Gastrocnemius medialis (tissue), 4 donors: ENCODE results near the gene PRSS48. TPM values are rescaled to one million over a fixed set of nuclear protein-coding genes. Genes with fewer than 3 reads are reported as not detected.

ENCODE experiments used
- ATAC-seq, 2 donors: fragments of 150-250 bp; one replicate each; pipeline ENCODE4 v1.9.1; 2016
- DNase-seq, 2 donors: peaks; one replicate each; pipeline ENCODE4 v3.0.0-alpha.2; 2019
- H3K27ac ChIP-seq, 4 donors: fragments of 200-600 bp; sonication (generic); 1 replicate in 1 of 4; 2 replicates in 3 of 4; pipeline ENCODE4 v1.5.1; 2016 to 2018; ENCODE audit warnings: mild to moderate bottlenecking in 2 of 4, moderate library complexity in 1 of 4
- H3K27me3 ChIP-seq, 3 donors: fragments of 200-600 bp; sonication (generic) in 2 of 3; 1 replicate in 1 of 3; 2 replicates in 2 of 3; pipeline versions ENCODE4 v1.5.1 to v1.6.0; 2016 to 2019; ENCODE audit warnings: mild to moderate bottlenecking in 1 of 3, moderate library complexity in 1 of 3
- H3K36me3 ChIP-seq, 2 donors: fragments of 200-600 bp; sonication (generic) in 1 of 2; one replicate each; pipeline ENCODE4 v1.5.1; 2017 to 2018
- H3K4me1 ChIP-seq, 2 donors: fragments of 200-600 bp; sonication (generic) in 1 of 2; one replicate each; pipeline ENCODE4 v1.5.1; 2016 to 2017; ENCODE audit warnings: mild to moderate bottlenecking in 2 of 2
- H3K4me3 ChIP-seq, 4 donors: fragments of 200-600 bp; sonication (generic) in 3 of 4; 1 replicate in 1 of 4; 2 replicates in 3 of 4; pipeline ENCODE4 v1.5.1; 2016 to 2019; ENCODE audit warnings: mild to moderate bottlenecking in 2 of 4
- H3K9me3 ChIP-seq, 3 donors: fragments of 200-600 bp; sonication (generic) in 2 of 3; 1 replicate in 1 of 3; 2 replicates in 2 of 3; pipeline ENCODE4 v1.5.1; 2016 to 2019
- POLR2A ChIP-seq, 2 donors: fragments of 450-650 bp; IDR thresholded peaks; one replicate each; pipeline ENCODE4 v1.6.1; 2017; ENCODE audit warnings: antibody characterized with exemption in 2 of 2, mild to moderate bottlenecking in 2 of 2, moderate library complexity in 2 of 2
- in situ Hi-C, 4 donors: fragments of 200-750 bp; cut with MboI; loops; one replicate each; pipeline versions ENCODE4 v1.15.0 to v1.8.0; 2017; ENCODE audit warnings: low sequenced_read_pairs in 4 of 4
- intact Hi-C: fragments of 100-400 bp; cut with DNase I; formaldehyde crosslinking; loops from one replicate; pipeline ENCODE4 v1.15.1; 2023; ENCODE audit warnings: low total_unique reads
- total RNA-seq, 4 donors: library from RNA; depleted of rRNA; stranded (reverse); fragments of >200 nt; gene quantifications; one replicate each; pipeline versions ENCODE4 v1.1.0 to v1.2.3, GENCODE V29; 2016
- TF ChIP-seq, protein P1 (sequence below), 5 experiments: fragments of 450-650 bp in 3 of 5; fragments of 200-600 bp in 2 of 5; sonication (generic) in 2 of 5; IDR thresholded peaks in 4 of 5; conservative IDR thresholded peaks in 1 of 5; 1 replicate in 4 of 5; 2 replicates in 1 of 5; pipeline ENCODE4 v1.5.1; 2016 to 2019; ENCODE audit warnings: antibody characterized with exemption in 5 of 5, mild to moderate bottlenecking in 3 of 5, moderate library complexity in 3 of 5

Gene PRSS48
- total RNA-seq, 4 donors from 2014 or later = not detected

DNA sequence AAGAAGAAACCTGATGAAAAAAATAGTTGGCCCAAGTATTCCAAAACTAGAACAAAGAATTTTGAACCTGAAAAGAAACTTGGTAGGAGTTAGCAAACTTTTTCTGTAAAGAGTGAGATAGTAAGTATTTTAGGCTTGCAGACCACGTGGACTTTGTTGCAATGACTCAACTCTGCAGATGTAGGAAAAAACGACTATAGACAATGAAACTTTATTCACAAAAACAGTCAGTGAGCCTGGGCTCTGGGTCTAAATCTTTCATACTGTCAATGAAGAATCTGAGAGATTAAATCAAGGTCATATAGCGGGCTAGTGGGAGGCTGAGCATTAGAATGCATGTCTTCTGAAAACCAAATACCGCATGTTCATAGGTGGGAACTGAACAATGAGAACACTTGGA, 25.5 kb downstream of the PRSS48 start:
- in situ Hi-C loops (no loop called here), intact Hi-C loops (no loop called here)
- no peaks in the 10 kb centered on the region for H3K9me3 ChIP-seq
- H3K27ac ChIP-seq = no peak overlapping the region
- TF ChIP-seq, protein P1, sequence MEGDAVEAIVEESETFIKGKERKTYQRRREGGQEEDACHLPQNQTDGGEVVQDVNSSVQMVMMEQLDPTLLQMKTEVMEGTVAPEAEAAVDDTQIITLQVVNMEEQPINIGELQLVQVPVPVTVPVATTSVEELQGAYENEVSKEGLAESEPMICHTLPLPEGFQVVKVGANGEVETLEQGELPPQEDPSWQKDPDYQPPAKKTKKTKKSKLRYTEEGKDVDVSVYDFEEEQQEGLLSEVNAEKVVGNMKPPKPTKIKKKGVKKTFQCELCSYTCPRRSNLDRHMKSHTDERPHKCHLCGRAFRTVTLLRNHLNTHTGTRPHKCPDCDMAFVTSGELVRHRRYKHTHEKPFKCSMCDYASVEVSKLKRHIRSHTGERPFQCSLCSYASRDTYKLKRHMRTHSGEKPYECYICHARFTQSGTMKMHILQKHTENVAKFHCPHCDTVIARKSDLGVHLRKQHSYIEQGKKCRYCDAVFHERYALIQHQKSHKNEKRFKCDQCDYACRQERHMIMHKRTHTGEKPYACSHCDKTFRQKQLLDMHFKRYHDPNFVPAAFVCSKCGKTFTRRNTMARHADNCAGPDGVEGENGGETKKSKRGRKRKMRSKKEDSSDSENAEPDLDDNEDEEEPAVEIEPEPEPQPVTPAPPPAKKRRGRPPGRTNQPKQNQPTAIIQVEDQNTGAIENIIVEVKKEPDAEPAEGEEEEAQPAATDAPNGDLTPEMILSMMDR (IDR thresholded peaks at IDR 0.05 in 4 of 5, conservative IDR thresholded peaks at IDR 0.05 in 1 of 5) = no peak
- no peak for TF ChIP-seq POLR2A (IDR thresholded peaks at IDR 0.05)
- DNase-seq = no peak
- no peak for ATAC-seq
- no peaks in the 10 kb centered on the region for H3K27me3 ChIP-seq
- no peak overlapping the region for H3K4me3 ChIP-seq
- H3K4me1 ChIP-seq = peaks cover 19 to 20% of the 10 kb centered on the region in 2 donors
- H3K36me3 ChIP-seq = no peaks in the 10 kb centered on the region

DNA sequence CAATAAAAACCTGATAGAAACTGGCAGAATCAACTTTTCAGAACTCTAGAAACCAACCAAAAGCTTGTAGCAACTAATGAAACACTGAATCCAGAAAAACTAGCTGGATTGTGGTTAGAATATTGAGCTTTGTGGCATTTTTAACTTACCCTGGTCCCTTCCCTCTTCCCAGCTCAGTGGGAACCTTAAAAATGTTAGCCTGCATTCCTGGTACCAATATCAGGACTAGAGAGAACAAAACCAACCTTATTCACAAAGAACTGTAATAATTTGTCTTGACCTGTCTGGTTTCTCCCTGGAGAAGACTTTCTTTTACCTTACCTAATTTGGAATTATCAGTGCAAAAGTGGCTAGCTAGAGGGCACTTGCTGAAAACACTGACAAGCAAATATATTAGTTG, 27.3 kb downstream of the PRSS48 start:
- no peak for ATAC-seq
- H3K9me3 ChIP-seq = no peaks in the 10 kb centered on the region
- no peak for TF ChIP-seq POLR2A (IDR thresholded peaks at IDR 0.05)
- TF ChIP-seq, protein P1 (IDR thresholded peaks at IDR 0.05 in 4 of 5, conservative IDR thresholded peaks at IDR 0.05 in 1 of 5) = no peak
- no peaks in the 10 kb centered on the region for H3K36me3 ChIP-seq
- no peak for DNase-seq
- no peaks in the 10 kb centered on the region for H3K27me3 ChIP-seq
- in situ Hi-C loops (no loop called here), intact Hi-C loops (no loop called here)
- H3K4me1 ChIP-seq = peaks cover 14 to 15% of the 10 kb centered on the region in 2 donors
- peak overlapping the region in 1 of 4 donors; percentile 28 for H3K27ac ChIP-seq
- no peak overlapping the region for H3K4me3 ChIP-seq

DNA sequence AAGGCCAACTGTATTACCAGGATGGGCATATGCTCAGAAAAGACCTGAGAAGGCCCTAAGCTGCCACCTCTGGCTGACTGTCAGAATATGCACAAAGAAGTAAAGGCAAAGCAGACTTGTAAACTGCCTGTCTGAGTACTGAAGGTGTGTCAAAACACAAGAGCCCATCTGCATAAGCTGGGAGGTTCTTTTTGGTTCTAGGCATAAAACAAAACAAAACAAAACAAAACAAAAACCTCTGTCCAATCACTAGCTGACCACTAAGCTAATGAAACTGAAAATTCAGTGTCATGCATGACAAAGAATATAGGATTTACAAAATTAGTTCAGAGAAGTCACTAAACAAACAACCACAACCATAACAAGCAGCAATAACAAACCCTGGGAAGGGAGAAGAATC, 27.8 kb downstream of the PRSS48 start:
- H3K4me3 ChIP-seq = no peak overlapping the region
- peak overlapping the region in 1 of 4 donors; percentile 28 for H3K27ac ChIP-seq
- H3K27me3 ChIP-seq = no peaks in the 10 kb centered on the region
- no peaks in the 10 kb centered on the region for H3K9me3 ChIP-seq
- in situ Hi-C loops = no loop called here
- H3K36me3 ChIP-seq = no peaks in the 10 kb centered on the region
- intact Hi-C loops = no loop called here
- H3K4me1 ChIP-seq = peaks cover 14 to 15% of the 10 kb centered on the region in 2 donors
- ATAC-seq (no peak), DNase-seq (no peak)
- no peak for TF ChIP-seq POLR2A (IDR thresholded peaks at IDR 0.05)
- TF ChIP-seq, protein P1 (IDR thresholded peaks at IDR 0.05 in 4 of 5, conservative IDR thresholded peaks at IDR 0.05 in 1 of 5) = no peak

DNA sequence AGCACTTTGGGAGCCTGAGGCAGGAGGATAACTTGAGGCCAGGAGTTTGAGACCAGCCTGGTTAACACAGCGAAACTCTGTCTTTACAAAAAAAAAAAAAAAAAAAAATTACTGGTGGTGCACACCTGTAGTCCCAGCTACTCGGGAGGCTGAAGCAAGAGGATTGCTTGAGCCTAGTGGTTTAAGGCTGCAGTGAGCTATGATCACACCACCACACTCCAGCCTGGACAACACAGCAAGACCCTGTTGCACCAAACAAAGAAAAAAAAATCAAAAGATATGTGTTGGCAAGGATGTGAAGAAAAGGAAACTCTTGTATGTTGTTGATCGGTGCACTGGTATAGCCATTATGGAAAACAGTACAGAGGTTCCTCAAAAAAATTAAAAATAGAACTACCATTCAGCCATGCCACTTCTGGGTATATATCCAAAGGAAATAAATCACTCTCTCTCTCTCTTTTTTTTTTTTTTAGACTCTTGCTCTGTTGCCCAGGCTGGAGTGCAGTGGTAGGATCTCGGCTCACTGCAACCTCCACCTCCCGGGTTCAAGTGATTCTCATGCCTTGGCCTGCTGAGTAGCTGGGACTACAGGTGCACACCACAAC, 33.3 kb downstream of the PRSS48 start:
- intact Hi-C loops = no loop called here
- H3K27me3 ChIP-seq = no peaks in the 10 kb centered on the region
- H3K36me3 ChIP-seq = no peaks in the 10 kb centered on the region
- H3K9me3 ChIP-seq = no peaks in the 10 kb centered on the region
- no peak for DNase-seq
- H3K4me3 ChIP-seq = no peak overlapping the region
- ATAC-seq = peak in 1 of 2 donors; percentile 34
- no peak overlapping the region for H3K27ac ChIP-seq
- TF ChIP-seq, protein P1 (IDR thresholded peaks at IDR 0.05 in 4 of 5, conservative IDR thresholded peaks at IDR 0.05 in 1 of 5) = no peak
- no peak for TF ChIP-seq POLR2A (IDR thresholded peaks at IDR 0.05)
- in situ Hi-C loops = no loop called here
- H3K4me1 ChIP-seq = peaks cover 12 to 18% of the 10 kb centered on the region in 2 donors
